Measurements from ENCODE around the gene NOC2L.

Gene NOC2L

GRCh38 chr1:927234-927633 is 31.8 kb downstream of the NOC2L start:
- no peak for DNase-seq

- DNase-seq = peak; percentile 71
Measured at GRCh38 chr1:925561-926421, 33.3 kb downstream of the NOC2L start.

DNA sequence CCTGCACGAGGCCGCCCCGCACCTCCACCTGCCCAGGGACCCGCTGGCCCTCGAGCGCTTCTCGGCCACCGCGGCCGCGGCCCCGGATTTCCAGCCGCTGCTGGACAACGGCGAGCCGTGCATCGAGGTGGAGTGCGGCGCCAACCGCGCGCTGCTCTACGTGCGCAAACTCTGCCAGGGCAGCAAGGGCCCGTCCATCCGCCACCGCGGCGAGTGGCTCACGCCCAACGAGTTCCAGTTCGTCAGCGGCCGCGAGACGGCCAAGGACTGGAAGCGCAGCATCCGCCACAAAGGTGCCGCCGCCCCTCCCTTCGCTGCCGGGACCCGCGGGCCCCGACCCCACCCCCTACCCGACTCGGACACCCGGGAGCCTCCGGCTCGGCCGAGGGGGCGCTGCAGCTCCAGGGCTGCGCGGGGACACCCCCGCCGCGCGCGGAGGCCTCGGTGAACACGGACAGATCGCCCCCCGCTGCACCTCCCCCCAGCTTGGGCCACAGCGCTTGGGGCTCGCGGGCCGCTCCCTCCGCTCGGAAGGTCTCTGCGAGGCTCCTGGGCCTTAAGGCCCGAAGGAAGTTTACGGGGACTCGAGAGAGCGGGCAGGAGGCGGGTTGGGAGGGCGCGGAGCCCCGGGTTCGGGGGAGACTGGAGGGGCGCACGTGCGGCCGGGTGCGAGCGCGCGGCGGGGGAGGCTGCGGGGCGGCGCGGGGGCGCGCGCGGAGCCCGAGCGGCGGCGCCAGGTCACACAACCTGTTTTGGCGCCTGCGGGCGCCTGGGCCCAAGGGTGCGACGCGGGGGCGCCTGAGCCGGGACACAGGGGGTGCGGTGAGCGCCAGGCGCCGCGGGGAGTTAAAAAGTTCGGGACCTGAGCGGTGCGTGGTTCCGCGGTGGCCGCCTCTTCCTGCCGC is 34.1 kb downstream of the NOC2L start:
- DNase-seq = peak; percentile 63

DNA sequence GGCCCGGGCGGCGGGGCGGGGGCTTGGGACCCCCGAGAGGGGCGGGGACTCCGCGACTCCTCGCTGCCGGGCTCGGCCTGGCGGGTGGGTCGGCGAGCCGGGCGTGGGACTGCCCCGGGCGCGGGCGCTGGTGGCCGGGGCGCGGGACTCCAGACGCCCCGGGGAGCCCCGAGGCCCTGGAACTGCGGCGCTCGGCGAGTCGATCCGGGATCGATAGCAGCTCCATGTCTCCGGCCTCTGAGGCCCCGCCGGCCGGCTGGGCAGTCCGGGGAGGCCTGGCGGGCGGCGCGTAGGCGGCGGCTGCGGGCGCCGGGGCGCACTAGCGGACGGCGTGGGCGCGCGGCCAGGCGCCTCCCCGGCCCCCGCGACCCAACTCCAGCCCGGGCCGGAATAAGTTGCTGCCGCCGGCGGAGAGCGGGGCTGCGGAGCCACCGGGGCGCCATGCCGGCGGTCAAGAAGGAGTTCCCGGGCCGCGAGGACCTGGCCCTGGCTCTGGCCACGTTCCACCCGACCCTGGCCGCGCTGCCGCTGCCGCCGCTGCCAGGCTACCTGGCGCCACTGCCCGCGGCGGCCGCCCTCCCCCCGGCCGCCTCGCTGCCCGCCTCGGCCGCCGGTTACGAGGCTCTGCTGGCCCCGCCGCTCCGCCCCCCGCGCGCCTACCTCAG is 34.9 kb downstream of the NOC2L start:
- DNase-seq = no peak

DNA sequence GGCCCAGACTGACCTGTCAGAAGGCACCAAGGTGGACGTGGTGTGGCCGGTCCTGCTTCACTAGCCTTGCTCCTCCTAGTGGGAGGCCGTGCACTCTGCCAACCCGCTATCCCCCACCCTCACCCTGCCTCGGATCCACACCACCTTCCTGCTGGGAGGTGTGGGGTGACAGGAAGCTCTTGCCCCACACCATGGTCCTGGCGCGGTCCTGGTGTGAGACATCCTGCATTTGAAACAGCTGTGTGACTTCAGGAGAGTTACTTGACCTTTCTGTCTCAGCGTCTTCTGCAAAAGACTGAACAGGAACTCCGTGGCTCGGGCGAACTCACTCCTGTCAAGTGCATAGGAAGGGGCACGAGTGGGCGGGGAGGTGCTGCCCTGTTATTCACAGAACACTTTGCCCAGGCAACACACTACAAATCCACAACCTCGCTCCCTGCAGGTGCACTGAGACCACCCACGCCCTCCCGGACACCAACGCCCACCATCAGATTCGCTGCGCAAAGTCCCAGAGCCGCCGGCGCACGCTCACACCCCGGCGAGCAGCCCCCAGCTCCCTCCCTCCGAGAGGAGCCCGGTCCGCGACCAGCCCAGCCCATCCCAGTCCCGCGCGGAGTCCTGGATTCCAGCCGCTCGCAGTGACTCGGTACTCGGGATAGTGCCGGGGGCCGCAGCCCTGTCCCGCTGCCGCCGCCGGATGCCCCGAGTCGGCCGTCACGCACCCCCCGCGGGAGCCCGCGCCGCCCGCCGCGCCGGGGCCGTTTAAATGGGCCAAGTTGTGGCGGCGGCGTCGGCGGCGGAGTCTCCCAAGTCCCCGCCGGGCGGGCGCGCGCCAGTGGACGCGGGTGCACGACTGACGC is 35.7 kb downstream of the NOC2L start, which contains the start of gene SAMD11:
SAMD11 (plus strand) TSS at position 793 of the 860 bp plus-strand sequence. CDS start 509 bp downstream, outside the sequence.
- DNase-seq = peak; percentile 94

DNA sequence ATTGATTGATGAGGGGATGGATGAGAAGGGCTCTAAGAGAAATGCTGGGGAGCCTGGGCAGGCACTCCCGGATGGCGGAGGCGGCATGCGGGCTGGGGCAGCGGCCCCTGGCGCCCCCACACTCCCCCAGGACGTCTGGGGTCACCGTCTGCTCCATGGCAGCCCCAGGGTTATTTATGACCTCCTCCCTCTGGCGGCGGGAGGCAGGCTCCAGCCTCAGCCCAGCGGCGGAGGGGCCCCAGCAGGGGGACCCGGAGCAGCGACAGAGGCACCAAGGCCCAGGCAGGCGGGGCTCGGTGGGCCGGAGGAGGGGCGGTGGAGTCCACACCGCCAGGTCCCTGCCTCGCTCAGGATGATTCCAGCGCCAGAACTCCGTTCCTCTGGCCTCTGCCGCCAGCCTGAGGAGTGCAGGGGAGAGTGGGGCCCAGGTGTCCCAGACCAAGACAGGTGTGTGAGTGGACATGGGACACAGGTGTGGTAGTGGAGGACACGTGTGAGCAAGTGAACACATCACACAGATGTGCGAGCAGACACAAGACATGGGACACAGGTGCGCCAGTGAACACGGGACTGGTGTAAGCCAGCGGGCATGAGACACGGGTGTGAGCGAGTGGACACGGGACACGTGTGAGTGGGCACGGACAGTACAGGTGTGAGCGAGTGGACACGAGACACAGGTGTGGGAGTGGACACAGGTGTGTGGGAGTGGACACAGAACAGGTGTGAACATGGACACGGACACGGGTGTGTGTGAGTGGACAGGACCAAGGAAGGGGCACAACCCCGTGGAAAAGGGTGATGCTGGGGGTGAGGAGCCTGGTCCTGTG is 37.8 kb downstream of the NOC2L start:
- DNase-seq = peak; percentile 86

DNA sequence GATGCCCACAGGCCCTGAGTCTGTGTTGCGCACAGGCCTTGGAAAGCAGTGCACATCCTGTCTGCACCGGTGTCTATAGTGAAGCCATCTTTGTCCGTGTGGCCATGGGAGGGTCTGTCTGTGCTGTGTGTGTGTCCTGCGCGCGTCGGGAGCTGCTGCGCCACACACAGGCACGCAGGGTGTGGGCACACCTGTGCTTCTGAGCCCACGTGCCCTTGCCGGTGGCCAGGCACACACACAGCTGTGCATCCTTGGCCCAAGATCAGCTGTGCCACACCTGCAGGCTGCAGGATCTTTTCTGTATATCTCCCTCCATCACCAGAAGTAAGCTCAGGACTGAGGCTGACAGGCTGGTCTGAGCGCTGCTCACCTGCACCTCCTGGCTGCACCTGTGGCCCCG is 38.5 kb downstream of the NOC2L start:
- DNase-seq = no peak

GRCh38 chr1:920010-920409 is 39.0 kb downstream of the NOC2L start:
- no peak for DNase-seq

DNA sequence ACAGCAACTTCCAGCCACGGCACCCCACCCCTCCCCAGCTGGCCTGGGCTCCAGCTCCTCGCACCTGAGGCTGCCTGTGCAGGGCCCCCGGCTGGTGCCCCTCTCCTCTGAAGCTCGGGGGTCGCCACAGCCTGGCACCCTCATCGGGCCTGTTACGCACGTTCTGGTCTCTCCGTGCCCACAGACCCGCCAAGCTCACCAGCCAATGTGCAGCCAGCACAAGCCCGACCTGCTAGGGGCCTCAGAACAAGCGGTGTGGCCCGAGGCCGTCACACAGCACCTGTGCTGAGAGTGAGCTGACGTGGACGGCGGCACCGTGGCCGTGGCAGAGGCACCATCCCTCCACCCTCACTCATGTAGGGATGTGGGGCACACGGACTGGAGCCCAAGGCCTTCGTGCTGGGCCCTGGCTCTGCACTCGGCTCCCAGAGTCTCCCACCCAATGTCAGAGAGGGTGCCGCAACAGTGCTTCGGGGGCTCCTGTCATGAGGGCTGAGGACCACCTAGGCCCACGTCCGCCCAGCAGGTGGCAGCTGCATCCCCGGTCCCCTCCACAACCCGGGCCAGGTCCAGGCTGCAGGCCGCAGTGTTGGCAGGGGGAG is 39.7 kb downstream of the NOC2L start:
- DNase-seq = no peak

DNA sequence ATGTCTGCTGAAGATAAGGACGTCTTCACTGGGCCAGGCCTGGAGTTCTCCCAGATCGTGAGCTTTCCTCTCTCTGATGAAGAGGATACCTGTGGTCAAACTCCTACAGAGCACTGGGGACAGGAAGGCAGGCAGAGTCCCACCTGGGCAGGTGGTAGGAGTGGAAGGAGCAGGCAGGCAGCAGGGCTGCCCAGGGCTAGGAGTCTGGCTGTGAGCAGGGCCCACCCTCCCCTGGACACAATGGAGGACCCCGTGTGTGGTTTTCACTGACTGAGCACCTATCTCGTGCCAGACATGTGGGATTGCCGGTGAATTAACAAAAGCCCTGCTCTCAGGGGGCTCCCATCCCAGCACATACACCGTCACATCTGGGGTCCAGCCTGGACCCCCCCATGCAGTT is 40.2 kb downstream of the NOC2L start:
- no peak for DNase-seq

GRCh38 chr1:918353-918752 is 40.7 kb downstream of the NOC2L start:
- DNase-seq = no peak

DNA sequence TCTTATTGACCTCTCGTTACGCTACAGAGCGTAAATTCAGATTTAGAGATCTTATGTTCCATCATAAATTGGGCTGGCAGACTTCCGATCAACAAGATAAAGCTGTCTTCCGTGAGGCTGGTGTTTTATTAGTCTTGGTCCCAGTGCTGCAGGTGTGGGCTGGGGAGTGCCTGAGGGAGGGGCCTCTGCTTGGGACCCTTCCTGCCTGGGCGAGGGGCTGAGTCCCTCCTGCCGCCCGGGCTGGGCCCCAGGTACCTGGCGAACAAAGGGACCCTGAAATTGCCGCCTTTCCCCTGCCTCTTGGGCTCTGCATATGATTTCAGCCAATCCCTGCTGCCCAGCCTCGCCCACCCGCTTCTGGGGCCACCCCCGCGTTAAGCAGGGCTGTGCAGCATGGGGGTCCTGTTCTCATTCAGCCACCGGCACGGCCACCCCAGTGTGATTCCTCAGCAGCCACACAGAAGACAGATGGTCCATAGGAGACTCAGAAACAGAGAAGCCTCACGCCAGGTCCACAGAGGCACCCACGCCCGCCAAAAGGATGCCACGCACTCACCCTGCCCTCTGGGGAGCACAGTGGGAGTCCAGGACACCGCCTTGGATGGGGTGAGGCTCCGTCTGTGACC is 41.5 kb downstream of the NOC2L start:
- no peak for DNase-seq

GRCh38 chr1:917076-917459 is 42.0 kb downstream of the NOC2L start:
- DNase-seq = no peak

- DNase-seq = no peak
Measured at GRCh38 chr1:916173-917075, 42.6 kb downstream of the NOC2L start.

DNA sequence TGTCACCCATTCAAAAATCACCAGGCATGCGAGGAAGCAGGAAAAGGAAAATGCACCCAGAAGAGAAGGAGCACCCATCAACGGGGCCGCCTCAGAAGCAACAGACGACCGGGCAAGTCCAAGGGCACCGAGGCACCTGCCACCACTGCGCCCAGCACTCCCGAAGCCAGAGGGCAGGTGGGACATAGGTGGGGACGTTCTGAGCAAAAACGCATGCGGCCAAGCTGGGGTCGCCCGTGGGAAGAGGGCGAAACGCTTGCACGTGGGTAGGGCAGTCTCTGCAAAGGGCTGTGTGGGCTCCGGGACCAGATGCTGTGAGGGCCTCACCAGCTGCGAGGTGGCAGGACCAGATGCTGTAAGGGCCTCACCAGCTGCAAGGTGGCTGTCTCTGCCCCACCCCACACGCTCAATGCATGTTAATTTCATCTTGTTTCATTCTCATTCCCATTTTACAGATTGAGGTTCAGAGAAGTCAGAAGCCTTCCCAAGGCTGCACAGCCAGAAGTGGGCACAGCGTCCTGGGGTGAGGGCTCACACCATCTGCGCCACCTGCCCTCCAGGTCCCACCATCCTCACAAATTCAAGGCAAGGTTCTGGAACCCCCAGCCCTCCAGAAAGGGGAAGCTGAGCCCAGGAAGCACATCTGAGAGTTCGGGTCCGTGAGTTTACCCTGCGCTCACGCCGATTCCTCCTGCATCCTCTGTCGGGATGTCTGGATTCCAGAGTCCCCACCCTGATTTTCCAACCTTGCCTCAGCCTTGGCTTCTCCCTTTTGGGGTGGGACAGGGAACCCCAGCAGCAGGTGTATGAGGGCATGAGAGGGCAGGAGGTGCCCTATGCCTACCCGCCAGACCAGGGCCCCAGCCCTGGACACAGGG is 43.5 kb downstream of the NOC2L start:
- DNase-seq = no peak

- DNase-seq = no peak
Measured at GRCh38 chr1:914891-915280, 44.2 kb downstream of the NOC2L start.

DNA sequence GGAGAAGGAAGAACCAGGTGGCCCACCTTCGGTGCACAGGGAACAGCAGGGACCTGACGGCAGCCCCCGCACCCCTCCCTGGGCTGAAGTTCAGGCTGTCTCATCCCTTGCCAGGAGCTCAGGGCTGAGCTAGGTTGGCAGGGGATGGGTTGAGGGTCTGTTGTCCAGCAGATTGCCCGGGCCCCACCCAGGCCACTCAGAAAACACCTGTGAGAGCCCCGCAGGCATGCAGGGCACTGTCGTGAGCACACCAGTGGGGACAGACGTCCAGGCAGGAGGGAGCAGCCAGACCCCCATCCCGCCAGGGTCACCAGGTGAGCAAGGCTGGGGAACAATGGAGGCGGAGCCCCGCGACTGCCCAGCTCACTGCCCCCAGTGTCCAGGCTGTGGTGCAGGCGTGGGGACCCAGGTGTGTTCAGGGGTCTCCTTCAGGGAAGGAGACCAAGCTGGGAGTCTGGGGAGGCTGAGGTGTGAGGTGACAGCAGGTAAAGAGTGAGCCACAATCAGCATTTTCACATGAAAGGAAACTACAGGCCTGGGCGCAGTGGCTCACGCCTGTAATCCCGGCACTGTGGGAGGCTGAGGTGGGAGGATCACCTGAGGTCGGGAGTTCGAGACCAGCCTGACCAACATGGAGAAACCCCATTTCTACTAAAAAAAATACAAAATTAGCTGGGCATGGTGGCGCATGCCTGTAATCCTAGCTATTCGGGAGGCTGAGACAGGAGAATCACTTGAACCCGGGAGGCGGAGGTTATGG is 44.7 kb downstream of the NOC2L start:
- no peak for DNase-seq
